ENCODE data around the gene SMCO2. TPM values are rescaled to one million over a fixed set of nuclear protein-coding genes. Genes with fewer than 3 reads are reported as not detected.

SMCO2 gene
- total RNA-seq, 6 donors from 2014 or later = 0.27 to 0.34 TPM; not detected in 4

- TF ChIP-seq EP300 (IDR thresholded peaks at IDR 0.05) = no peak
- TF ChIP-seq, protein P1, sequence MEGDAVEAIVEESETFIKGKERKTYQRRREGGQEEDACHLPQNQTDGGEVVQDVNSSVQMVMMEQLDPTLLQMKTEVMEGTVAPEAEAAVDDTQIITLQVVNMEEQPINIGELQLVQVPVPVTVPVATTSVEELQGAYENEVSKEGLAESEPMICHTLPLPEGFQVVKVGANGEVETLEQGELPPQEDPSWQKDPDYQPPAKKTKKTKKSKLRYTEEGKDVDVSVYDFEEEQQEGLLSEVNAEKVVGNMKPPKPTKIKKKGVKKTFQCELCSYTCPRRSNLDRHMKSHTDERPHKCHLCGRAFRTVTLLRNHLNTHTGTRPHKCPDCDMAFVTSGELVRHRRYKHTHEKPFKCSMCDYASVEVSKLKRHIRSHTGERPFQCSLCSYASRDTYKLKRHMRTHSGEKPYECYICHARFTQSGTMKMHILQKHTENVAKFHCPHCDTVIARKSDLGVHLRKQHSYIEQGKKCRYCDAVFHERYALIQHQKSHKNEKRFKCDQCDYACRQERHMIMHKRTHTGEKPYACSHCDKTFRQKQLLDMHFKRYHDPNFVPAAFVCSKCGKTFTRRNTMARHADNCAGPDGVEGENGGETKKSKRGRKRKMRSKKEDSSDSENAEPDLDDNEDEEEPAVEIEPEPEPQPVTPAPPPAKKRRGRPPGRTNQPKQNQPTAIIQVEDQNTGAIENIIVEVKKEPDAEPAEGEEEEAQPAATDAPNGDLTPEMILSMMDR (IDR thresholded peaks at IDR 0.05) = peak; percentile 10 to 76 (median 20)
- Histone ChIP-seq H3K36me3 (no peaks in the 10 kb centered on the region), H3K4me1 (peaks cover 0 to 11% (median 1%) of the 10 kb centered on the region in 4 donors), H3K4me3 (no peak overlapping the region), H3K27me3 (no peaks in the 10 kb centered on the region), H3K27ac (no peak overlapping the region), H3K9me3 (no peaks in the 10 kb centered on the region)
- ATAC-seq (ENCODE audit: low FRiP score in 2 of 2) = peak in 1 of 2 donors; percentile 65
- no peak for DNase-seq
- WGBS, 2 donors = 39 to 43% methylated on average over 4 to 6 of the region's 6 CpGs
Observed at GRCh38 chr12:27434673-27435565, 11.6 kb upstream of the SMCO2 start.

DNA sequence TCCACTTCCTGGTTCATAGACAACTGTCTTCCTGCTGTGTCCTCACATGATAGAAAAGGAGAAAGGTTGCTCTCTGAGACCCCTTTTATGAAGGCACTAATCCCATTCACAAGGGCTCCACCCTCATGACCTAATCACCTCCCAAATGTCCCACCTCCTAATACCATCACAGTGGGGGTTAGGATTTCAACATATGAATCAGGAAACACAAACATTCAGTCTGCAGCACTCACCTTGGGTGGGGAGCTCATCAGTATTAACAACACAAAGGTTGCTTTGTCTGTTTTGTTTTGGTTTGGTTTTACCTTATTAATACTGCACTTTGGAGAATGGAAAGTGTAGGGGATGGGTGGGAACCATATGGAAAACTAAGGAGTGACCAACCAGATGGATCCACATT, 10.5 kb upstream of the SMCO2 start:
- Histone ChIP-seq H3K4me3 (no peak overlapping the region), H3K36me3 (no peaks in the 10 kb centered on the region), H3K27me3 (no peaks in the 10 kb centered on the region), H3K27ac (no peak overlapping the region), H3K4me1 (peaks cover 0 to 11% (median 1%) of the 10 kb centered on the region in 4 donors), H3K9me3 (no peaks in the 10 kb centered on the region)
- ATAC-seq (ENCODE audit: low FRiP score in 2 of 2) = no peak
- no peak for DNase-seq
- TF ChIP-seq, protein P1 (IDR thresholded peaks at IDR 0.05) = no peak
- TF ChIP-seq POLR2AphosphoS5 (IDR thresholded peaks at IDR 0.05) = no peak
- no peak for TF ChIP-seq EP300 (IDR thresholded peaks at IDR 0.05)
- no peak for TF ChIP-seq POLR2A (IDR thresholded peaks at IDR 0.05)

DNA sequence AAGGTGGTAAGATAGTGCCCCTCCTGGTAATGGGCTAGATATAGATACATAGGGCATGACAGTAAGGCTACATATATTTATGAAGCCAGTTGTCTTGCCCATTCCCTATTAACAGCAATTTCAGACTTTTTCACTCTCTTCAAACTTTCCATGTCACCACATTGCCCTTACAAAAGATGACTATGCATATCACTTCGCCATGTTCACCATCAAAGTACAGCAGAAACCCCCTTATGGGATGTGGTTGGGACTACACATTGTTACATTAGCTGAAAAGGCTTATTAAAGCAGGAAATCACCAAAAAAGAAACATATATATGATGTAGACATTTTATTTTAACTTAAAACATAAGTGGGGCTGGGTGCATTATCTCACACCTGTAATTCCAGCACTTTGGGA, 9.8 kb upstream of the SMCO2 start:
- WGBS, 2 donors = 84 to 88% methylated on average over 1 of the region's 1 CpG
- Histone ChIP-seq H3K27ac (no peak overlapping the region), H3K4me3 (no peak overlapping the region), H3K27me3 (no peaks in the 10 kb centered on the region), H3K4me1 (peaks cover 0 to 11% (median 1%) of the 10 kb centered on the region in 4 donors), H3K9me3 (no peaks in the 10 kb centered on the region), H3K36me3 (no peaks in the 10 kb centered on the region)
- DNase-seq (no peak), ATAC-seq (ENCODE audit: low FRiP score in 2 of 2) (no peak)
- TF ChIP-seq EP300 (IDR thresholded peaks at IDR 0.05) (no peak), POLR2AphosphoS5 (IDR thresholded peaks at IDR 0.05) (no peak), POLR2A (IDR thresholded peaks at IDR 0.05) (no peak)
- TF ChIP-seq, protein P1 (IDR thresholded peaks at IDR 0.05) = no peak

GRCh38 chr12:27437839-27438238, 8.7 kb upstream of the SMCO2 start:
- Histone ChIP-seq H3K27ac (no peak overlapping the region), H3K4me3 (no peak overlapping the region), H3K9me3 (no peaks in the 10 kb centered on the region), H3K4me1 (peaks cover 0 to 11% (median 1%) of the 10 kb centered on the region in 4 donors), H3K36me3 (no peaks in the 10 kb centered on the region), H3K27me3 (no peaks in the 10 kb centered on the region)
- DNase-seq (no peak), ATAC-seq (ENCODE audit: low FRiP score in 2 of 2) (no peak)
- 78% methylated on average over 2 of the region's 2 CpGs for WGBS, 2 donors
- TF ChIP-seq POLR2A (IDR thresholded peaks at IDR 0.05) (no peak), EP300 (IDR thresholded peaks at IDR 0.05) (no peak), POLR2AphosphoS5 (IDR thresholded peaks at IDR 0.05) (no peak)
- TF ChIP-seq, protein P1 (IDR thresholded peaks at IDR 0.05) = no peak

- Histone ChIP-seq H3K36me3 (no peaks in the 10 kb centered on the region), H3K27ac (no peak overlapping the region), H3K4me1 (no peaks in the 10 kb centered on the region), H3K9me3 (peaks cover 0 to 7% (median 2%) of the 10 kb centered on the region in 4 donors), H3K4me3 (no peak overlapping the region), H3K27me3 (no peaks in the 10 kb centered on the region)
- no peak for TF ChIP-seq POLR2A (IDR thresholded peaks at IDR 0.05)
- TF ChIP-seq POLR2AphosphoS5 (IDR thresholded peaks at IDR 0.05) = no peak
- TF ChIP-seq, protein P1 (IDR thresholded peaks at IDR 0.05) = no peak
- no peak for TF ChIP-seq EP300 (IDR thresholded peaks at IDR 0.05)
- DNase-seq (no peak), ATAC-seq (ENCODE audit: low FRiP score in 2 of 2) (no peak)
- WGBS, 2 donors = 82 to 92% methylated on average over 8 of the region's 8 CpGs
Observed at GRCh38 chr12:27447761-27448160, 1.2 kb downstream of the SMCO2 start.

Measured in upper lobe of left lung (tissue), 6 donors.